Kidney (tissue), 14 donors: Measurements from ENCODE around the gene CATSPER4. TPM values are rescaled to one million over a fixed set of nuclear protein-coding genes. Genes with fewer than 3 reads are reported as not detected.

Experiments
- DNase-seq, 5 donors: peaks; one replicate each; pipeline ENCODE4 v3.0.0-alpha.2; 2013 to 2020
- FAIRE-seq: peaks from 2 replicates; lab custom pipeline; 2012; peaks lifted over from hg19 to GRCh38; lab: Jason Lieb, UNC
- H3K27ac ChIP-seq, 2 donors: one replicate each; pipeline ENCODE4 v1.7.0; 2013; ENCODE audit warnings: low read depth in 2 of 2, low read length in 2 of 2, inconsistent platforms in 1 of 2
- H3K27me3 ChIP-seq: one replicate; pipeline ENCODE4 v1.7.1; 2013; ENCODE audit warnings: low read length, inconsistent platforms; ENCODE audit not compliant: control insufficient read depth, insufficient read depth
- H3K36me3 ChIP-seq, 3 donors: one replicate each; pipeline versions ENCODE4 v1.7.0 to v1.7.1; 2013; ENCODE audit warnings: low read length in 3 of 3, control low read depth in 1 of 3, inconsistent platforms in 1 of 3; ENCODE audit not compliant: insufficient read depth in 3 of 3, control insufficient read depth in 2 of 3
- H3K4me1 ChIP-seq, 3 donors: one replicate each; pipeline versions ENCODE4 v1.7.0 to v1.7.1; 2013; ENCODE audit warnings: low read length in 3 of 3, inconsistent platforms in 1 of 3, low read depth in 1 of 3; ENCODE audit not compliant: control insufficient read depth in 2 of 3, insufficient read depth in 2 of 3
- H3K4me3 ChIP-seq, 3 donors: one replicate each; pipeline versions ENCODE4 v1.7.0 to v1.8.1; 2013; ENCODE audit warnings: low read length in 3 of 3, control low read depth in 1 of 3, inconsistent platforms in 1 of 3
- H3K9ac ChIP-seq, 3 donors: one replicate each; pipeline versions ENCODE4 v1.7.0 to v1.7.1; 2013; ENCODE audit warnings: low read length in 3 of 3, control low read depth in 1 of 3, inconsistent platforms in 1 of 3
- H3K9me3 ChIP-seq, 3 donors: one replicate each; pipeline versions ENCODE4 v1.7.0 to v1.7.1; 2013; ENCODE audit warnings: low read length in 3 of 3, control low read depth in 1 of 3, inconsistent platforms in 1 of 3; ENCODE audit not compliant: control insufficient read depth in 2 of 3, insufficient read depth in 1 of 3
- CTCF ChIP-seq: IDR thresholded peaks from 3 replicates; pipeline ENCODE4 v1.5.1; 2012; ENCODE audit warnings: mild to moderate bottlenecking, moderate library complexity, borderline replicate concordance; ENCODE audit not compliant: insufficient read depth; ENCODE audit errors: extremely low read depth
- intact Hi-C: fragments of 100-400 bp; cut with DNase I; formaldehyde crosslinking; loops from one replicate; pipeline ENCODE4 v1.11.1; 2022
- polyA plus RNA-seq: library from polyadenylated mRNA; stranded (reverse); fragments of 350-450 nt; fragmentation: Illumina TruSeq; extraction: RNeasy Lipid Tissue Mini Kit (QIAGEN cat#74804); gene quantifications from one replicate; pipeline ENCODE4 v1.2.3, GENCODE V29; 2014; ENCODE audit warnings: low read depth, low replicate concordance; ENCODE audit not compliant: insufficient read depth
- total RNA-seq: library from RNA; stranded (reverse); fragmentation: NEBNext Ultra II Directional; extraction: Animal tissue kit (Norgen Biotek cat#: 25700); gene quantifications from one replicate; pipeline ENCODE4 v1.2.1, GENCODE V29; 2021
- donor health status: control.
- donor health status: control.
- donor health status: control.
- donor health status: control.
- donor health status: control.
- donor health status: DM: yes; HTN: yes; CAD: no.
- donor health status: Normal renal cell carcinoma (clear cell type).

Gene CATSPER4
- total and polyA plus RNA-seq, 2 donors from 2014 or later, result not detected

- Histone ChIP-seq H3K27ac (no peak overlapping the region), H3K9me3 (no peaks in the 10 kb centered on the region), H3K36me3 (no peaks in the 10 kb centered on the region), H3K9ac (peak overlapping the region in 1 of 3 donors; percentile 56), H3K4me3 (peak overlapping the region in 2 of 3 donors; percentile 16 to 37), H3K4me1 (peaks cover 0 to 13% (median 0%) of the 10 kb centered on the region in 3 donors), H3K27me3 (no peaks in the 10 kb centered on the region)
- intact Hi-C loops, result no loop called here
- FAIRE-seq (no peak), DNase-seq (peak in 4 of 5 donors; percentile 70 to 86 (median 78))
- peak; percentile 61 for TF ChIP-seq CTCF
These were observed 26.2 kb upstream of the CATSPER4 start for GRCh38 chr1:26164036-26164860.

GRCh38 chr1:26164861-26165842 lies 25.2 kb upstream of the CATSPER4 start:
- H3K27ac ChIP-seq, result no peak overlapping the region
- peaks cover 0 to 13% (median 0%) of the 10 kb centered on the region in 3 donors for H3K4me1 ChIP-seq
- no peaks in the 10 kb centered on the region for H3K9me3 ChIP-seq
- no peak overlapping the region for H3K4me3 ChIP-seq
- DNase-seq (peak in 3 of 5 donors; percentile 47 to 62 (median 60)), FAIRE-seq (no peak)
- intact Hi-C loops, result no loop called here
- no peak overlapping the region for H3K9ac ChIP-seq
- no peaks in the 10 kb centered on the region for H3K36me3 ChIP-seq
- no peak for TF ChIP-seq CTCF
- no peaks in the 10 kb centered on the region for H3K27me3 ChIP-seq

GRCh38 chr1:26166719-26167281 lies 23.6 kb upstream of the CATSPER4 start:
- Histone ChIP-seq H3K4me1 (peaks cover 0 to 12% (median 5%) of the 10 kb centered on the region in 3 donors), H3K9ac (no peak overlapping the region), H3K27ac (no peak overlapping the region), H3K36me3 (peaks cover 0 to 3% (median 0%) of the 10 kb centered on the region in 3 donors), H3K9me3 (no peaks in the 10 kb centered on the region), H3K4me3 (no peak overlapping the region), H3K27me3 (no peaks in the 10 kb centered on the region)
- TF ChIP-seq CTCF, result no peak
- DNase-seq, result no peak
- intact Hi-C loops, result no loop called here
- no peak for FAIRE-seq
